Measurements from ENCODE around the gene HCN2. TPM values are rescaled to one million over a fixed set of nuclear protein-coding genes. Genes with fewer than 3 reads are reported as not detected.

Gene HCN2
- total RNA-seq, 2 donors from 2014 or later = 0.15 to 0.75 TPM

- Histone ChIP-seq H3K4me3 (ENCODE audit: low read length) (no peak overlapping the region), H3K27ac (ENCODE audit: low read depth, low read length) (peak overlapping the region; percentile 11), H3K9me3 (ENCODE audit: control insufficient read depth, low read length) (no peaks in the 10 kb centered on the region), H3K9ac (ENCODE audit: extremely low read depth, low read length, poor library complexity, severe bottlenecking) (no peak overlapping the region), H3K4me1 (ENCODE audit: control insufficient read depth, insufficient read depth, low read length) (peaks cover 3% of the 10 kb centered on the region), H3K36me3 (ENCODE audit: control insufficient read depth, insufficient read depth, low read length) (peaks cover 52% of the 10 kb centered on the region), H3K27me3 (ENCODE audit: control insufficient read depth, insufficient read depth, low read length, poor library complexity, severe bottlenecking) (no peaks in the 10 kb centered on the region)
- DNase-seq = peak; percentile 41
- H3K27me3 Mint-ChIP-seq (ENCODE audit: insufficient read depth) = no peaks in the 10 kb centered on the region
- no peak for TF ChIP-seq CTCF (conservative IDR thresholded peaks at IDR 0.05)
- H3K4me3 Mint-ChIP-seq = no peak overlapping the region
- 96 to 97% methylated on average over 40 to 46 of the region's 46 CpGs for WGBS, 2 experiments (ENCODE audit: insufficient coverage in 1 of 2, insufficient read length in 1 of 2)
- H3K27ac Mint-ChIP-seq = no peak overlapping the region
- peaks cover 11% of the 10 kb centered on the region for H3K4me1 Mint-ChIP-seq
- no peaks in the 10 kb centered on the region for H3K9me3 Mint-ChIP-seq
- H3K36me3 Mint-ChIP-seq (ENCODE audit: low read depth) = peaks cover 19% of the 10 kb centered on the region
These were observed 10.4 kb upstream of the HCN2 start for GRCh38 chr19:579111-579841.

- peaks cover 1% of the 10 kb centered on the region for H3K4me1 ChIP-seq (ENCODE audit: control insufficient read depth, insufficient read depth, low read length)
- Mint-ChIP-seq H3K4me1 (peaks cover 7% of the 10 kb centered on the region), H3K27ac (no peak overlapping the region), H3K36me3 (ENCODE audit: low read depth) (peaks cover 15% of the 10 kb centered on the region), H3K27me3 (ENCODE audit: insufficient read depth) (no peaks in the 10 kb centered on the region), H3K9me3 (no peaks in the 10 kb centered on the region), H3K4me3 (no peak overlapping the region)
- peaks cover 52% of the 10 kb centered on the region for H3K36me3 ChIP-seq (ENCODE audit: control insufficient read depth, insufficient read depth, low read length)
- DNase-seq = no peak
- no peak overlapping the region for H3K9ac ChIP-seq (ENCODE audit: extremely low read depth, low read length, poor library complexity, severe bottlenecking)
- H3K4me3 ChIP-seq (ENCODE audit: low read length) = no peak overlapping the region
- H3K9me3 ChIP-seq (ENCODE audit: control insufficient read depth, low read length) = no peaks in the 10 kb centered on the region
- no peaks in the 10 kb centered on the region for H3K27me3 ChIP-seq (ENCODE audit: control insufficient read depth, insufficient read depth, low read length, poor library complexity, severe bottlenecking)
- WGBS, 2 experiments (ENCODE audit: insufficient coverage in 1 of 2, insufficient read length in 1 of 2) = 96 to 98% methylated on average over 7 to 11 of the region's 11 CpGs
- H3K27ac ChIP-seq (ENCODE audit: low read depth, low read length) = no peak overlapping the region
- TF ChIP-seq CTCF (conservative IDR thresholded peaks at IDR 0.05) = no peak
These were observed 9.9 kb upstream of the HCN2 start for GRCh38 chr19:579842-580155.

- H3K27me3 Mint-ChIP-seq (ENCODE audit: insufficient read depth) = no peaks in the 10 kb centered on the region
- peaks cover 15% of the 10 kb centered on the region for H3K36me3 Mint-ChIP-seq (ENCODE audit: low read depth)
- Histone ChIP-seq H3K4me1 (ENCODE audit: control insufficient read depth, insufficient read depth, low read length) (no peaks in the 10 kb centered on the region), H3K36me3 (ENCODE audit: control insufficient read depth, insufficient read depth, low read length) (peaks cover 52% of the 10 kb centered on the region), H3K27me3 (ENCODE audit: control insufficient read depth, insufficient read depth, low read length, poor library complexity, severe bottlenecking) (no peaks in the 10 kb centered on the region), H3K27ac (ENCODE audit: low read depth, low read length) (no peak overlapping the region), H3K9ac (ENCODE audit: extremely low read depth, low read length, poor library complexity, severe bottlenecking) (no peak overlapping the region), H3K4me3 (ENCODE audit: low read length) (no peak overlapping the region), H3K9me3 (ENCODE audit: control insufficient read depth, low read length) (no peaks in the 10 kb centered on the region)
- no peak overlapping the region for H3K27ac Mint-ChIP-seq
- H3K9me3 Mint-ChIP-seq = no peaks in the 10 kb centered on the region
- peak; percentile 44 for DNase-seq
- H3K4me3 Mint-ChIP-seq = no peak overlapping the region
- 93 to 94% methylated on average over 14 to 22 of the region's 22 CpGs for WGBS, 2 experiments (ENCODE audit: insufficient coverage in 1 of 2, insufficient read length in 1 of 2)
- peaks cover 3% of the 10 kb centered on the region for H3K4me1 Mint-ChIP-seq
- TF ChIP-seq CTCF (conservative IDR thresholded peaks at IDR 0.05) = no peak
These were observed 9.3 kb upstream of the HCN2 start for GRCh38 chr19:580274-580835.
